HG02870 (cell line): ENCODE results near the gene ACAA1.

Experiments
- ATAC-seq: cut with Tn5 transposase; IDR thresholded peaks from one replicate; pipeline ENCODE4 v1.9.1; 2021; ENCODE audit warnings: mild to moderate bottlenecking, moderate library complexity; ENCODE audit not compliant: unreplicated experiment

Gene ACAA1

DNA sequence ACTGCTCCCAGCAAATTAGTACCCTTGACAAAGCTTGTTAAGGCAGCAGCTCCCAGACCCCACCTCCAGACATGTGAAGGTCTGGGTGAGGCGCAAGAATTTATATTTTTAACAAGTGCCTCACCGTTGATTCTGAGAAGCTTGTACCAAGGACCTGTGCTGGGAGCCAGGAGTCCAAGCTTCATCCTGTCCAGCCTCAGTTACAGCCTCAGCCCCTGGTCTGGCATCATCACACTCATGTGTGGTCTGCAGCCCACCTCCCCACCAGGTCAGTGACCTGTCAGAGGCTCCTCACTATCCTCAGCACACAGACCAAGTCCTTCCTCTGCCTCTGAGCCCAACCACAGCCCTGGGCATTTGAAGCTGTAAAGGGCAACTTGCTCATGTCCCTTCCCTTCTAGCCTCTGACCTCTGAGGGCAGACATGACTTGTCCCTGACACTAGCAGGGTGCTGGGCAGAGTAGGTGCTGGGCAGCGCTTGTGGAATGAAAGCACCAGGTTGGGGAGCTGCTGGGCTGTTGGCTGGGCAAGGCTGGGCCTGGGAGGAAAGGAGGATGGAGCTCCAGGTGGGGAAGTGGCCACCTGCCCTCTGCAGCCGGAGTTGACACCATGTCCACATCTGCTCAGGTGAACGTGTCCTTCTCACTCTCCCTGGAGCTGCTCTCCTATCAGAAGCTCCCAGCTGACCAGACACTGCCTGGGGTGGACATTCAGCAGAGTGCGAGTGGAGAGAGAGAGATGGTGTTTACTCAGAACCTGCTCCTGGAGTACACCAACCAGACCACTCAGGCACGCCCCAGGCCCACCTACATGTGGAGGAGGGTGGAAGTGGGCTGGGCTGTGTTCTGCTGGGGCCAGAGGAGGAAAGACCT, 16.9 kb downstream of the ACAA1 start:
- ATAC-seq: no peak

DNA sequence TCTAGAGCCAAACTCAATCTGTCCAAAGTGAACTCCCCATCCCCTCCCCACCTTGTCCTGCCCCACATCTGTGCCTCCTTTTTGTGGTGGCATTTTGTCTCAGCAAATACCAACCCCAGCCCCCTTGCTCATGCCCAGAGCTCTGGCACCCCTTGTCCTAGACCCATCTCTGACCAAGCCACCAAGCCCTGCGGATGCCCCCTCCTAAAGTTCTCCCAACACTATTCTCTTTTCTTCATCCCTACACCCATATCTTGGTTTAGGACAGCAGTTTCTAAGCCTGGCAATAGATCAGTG, 17.7 kb downstream of the ACAA1 start:
- ATAC-seq: no peak

DNA sequence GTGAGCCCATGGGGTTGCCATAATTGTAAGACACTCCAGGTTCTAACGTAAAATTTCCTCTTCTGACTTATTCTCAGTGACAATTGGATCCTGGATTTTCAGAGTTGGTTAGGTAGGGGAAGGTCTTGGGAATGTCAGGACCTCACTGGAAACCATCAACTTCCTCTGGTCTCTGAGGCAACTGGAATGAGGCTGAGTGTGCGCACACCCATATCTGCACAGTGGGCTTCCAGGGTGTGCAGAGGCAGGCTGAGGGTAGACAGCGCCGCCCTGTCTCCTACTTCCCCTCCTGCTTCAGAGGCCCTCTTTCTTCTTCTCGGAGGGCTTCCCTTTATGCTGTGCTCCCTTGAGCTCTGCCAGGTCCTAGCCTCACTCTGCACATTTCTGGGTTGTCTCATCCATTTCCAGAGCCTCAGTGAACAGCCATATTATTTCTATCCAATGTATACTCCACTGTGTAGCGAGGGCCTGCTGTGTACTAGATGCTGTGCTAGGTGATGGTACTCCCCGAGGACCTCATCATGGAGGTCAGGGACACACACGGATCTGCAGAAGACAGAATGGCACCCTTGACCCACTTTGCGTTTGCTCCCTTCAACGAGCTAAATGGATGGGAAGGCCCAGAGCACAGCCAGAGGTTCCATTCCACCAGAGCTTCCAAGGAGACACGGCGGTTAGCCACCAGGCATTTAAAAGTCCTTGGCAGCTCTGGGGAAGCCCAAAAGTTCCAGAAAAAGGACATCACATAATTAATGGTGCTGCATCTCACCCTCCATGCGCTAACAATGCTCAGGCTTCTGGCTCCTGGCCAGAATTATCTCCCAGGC, 18.3 kb downstream of the ACAA1 start:
- no peak for ATAC-seq

DNA sequence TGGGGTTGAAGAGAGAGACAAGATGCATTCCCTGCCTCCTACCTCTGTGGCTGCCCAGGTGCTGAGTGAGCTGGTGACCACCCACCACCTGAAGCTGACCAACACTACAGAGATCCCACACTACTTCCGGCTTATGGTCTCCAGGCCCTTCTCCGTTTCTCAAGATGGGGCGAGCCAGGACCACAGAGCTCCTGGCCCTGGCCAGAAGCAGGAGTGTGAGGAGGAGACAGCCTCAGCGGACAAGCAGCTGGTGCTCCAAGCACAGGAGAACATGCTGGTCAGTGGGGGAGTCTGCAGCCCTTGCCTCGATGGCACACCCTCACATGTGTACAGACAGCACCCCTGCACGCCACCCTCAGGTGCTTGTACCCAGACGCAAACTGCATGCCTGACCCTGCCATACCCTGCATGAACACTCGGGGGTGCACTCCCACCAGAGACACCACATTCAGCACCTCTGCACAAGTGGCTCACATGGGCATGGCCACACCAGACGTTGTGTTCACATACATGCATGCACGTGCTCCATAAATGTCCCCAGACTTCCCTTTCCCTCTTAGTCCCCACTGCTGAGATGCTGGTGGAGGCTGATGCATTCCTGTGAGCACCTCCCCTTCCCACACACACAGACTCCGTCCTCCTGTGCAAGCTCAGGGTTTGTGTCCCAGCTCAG, 19.0 kb downstream of the ACAA1 start:
- peak; percentile 61 for ATAC-seq

DNA sequence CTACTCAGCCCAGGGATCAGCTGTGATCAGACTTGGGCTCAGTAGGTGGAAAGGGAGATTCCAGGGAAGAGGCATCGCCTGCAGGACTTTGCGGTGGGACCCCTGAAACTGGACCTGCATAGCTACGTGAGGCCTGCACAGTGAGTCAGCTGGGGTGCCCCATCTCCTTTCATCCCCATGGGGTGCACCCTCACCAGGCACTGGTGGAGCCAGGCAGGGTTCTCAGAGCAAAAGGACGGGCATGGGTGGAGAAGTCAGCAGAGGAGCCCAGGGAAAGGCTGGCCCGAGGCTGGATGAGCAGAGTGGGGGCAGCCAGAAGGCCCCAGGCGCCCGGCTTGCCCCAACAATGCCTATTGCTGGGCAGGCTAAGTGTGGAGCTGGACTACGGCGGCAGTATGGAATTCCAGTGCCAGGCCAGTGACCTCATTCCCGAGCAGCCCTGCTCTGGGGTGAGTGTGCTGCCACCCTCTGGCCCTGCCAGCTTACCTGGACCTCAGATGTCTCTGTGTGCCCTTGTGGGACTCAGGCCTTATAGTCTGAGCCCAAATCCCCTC, 19.7 kb downstream of the ACAA1 start:
- no peak for ATAC-seq

DNA sequence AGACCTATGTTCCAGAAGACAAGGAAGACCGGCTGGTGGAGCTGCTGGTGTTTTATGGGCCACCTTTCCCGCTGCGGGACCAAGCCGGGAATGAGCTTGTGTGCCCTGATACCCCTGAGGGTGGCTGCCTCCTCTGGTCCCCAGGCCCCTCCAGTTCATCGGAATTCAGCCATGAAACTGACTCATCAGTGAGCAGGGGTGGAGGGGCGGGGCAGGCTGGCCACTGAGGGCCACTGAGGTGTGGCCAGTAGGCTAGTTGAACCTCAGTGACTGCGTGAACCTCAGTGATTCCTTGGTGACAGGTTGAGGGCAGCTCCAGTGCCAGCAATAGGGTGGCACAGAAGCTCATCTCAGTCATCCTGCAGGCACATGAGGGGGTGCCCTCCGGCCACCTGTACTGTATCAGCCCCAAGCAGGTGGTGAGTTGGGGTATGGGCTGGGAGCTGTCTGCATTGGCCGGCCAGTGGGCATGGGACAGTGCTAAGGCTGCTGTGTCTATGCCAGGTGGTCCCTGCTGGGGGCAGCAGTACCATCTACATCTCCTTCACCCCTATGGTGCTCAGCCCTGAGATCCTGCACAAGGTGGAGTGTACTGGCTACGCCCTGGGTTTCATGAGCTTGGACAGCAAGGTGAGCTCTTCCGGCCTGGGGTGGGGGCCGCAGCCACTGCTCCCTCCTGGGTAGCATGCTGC, 20.3 kb downstream of the ACAA1 start:
- no peak for ATAC-seq

DNA sequence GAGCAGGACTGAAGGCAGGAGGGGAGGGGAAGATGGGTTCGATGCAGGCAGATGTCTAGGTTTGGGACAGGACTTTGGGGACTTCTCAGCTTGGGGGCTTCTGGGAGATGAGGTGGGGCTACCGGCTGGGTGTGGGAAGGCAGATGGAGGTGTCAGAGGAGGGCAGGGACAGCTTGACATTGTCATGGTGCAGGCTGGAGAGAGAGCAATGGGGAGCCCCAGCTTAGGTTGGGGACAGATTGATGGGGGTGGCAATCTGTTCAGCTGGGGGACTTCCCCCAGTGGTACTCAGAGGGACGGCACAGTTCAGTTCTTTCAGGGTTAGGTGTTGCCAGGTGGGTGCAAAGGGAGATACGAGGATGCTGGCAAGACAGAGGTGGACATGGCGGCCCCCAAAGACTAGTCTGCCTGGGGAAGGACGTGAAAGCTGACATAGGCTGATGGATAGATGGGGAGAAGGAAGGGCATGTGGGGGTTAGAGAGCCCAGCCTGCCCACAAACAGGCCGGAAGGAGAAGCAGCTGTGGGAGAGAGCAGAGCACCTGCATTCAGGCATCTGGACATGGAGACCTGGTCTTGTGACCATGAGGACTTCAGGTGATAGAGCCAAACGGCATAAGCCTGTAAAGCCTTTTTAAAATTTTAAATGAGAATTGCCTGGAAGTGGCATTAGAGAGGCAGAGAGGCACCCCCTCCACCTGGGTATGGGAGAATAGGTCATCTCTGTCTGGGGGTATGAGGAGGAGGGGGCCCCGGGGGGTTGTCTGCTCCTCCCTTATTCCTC, 21.1 kb downstream of the ACAA1 start:
- no peak for ATAC-seq

DNA sequence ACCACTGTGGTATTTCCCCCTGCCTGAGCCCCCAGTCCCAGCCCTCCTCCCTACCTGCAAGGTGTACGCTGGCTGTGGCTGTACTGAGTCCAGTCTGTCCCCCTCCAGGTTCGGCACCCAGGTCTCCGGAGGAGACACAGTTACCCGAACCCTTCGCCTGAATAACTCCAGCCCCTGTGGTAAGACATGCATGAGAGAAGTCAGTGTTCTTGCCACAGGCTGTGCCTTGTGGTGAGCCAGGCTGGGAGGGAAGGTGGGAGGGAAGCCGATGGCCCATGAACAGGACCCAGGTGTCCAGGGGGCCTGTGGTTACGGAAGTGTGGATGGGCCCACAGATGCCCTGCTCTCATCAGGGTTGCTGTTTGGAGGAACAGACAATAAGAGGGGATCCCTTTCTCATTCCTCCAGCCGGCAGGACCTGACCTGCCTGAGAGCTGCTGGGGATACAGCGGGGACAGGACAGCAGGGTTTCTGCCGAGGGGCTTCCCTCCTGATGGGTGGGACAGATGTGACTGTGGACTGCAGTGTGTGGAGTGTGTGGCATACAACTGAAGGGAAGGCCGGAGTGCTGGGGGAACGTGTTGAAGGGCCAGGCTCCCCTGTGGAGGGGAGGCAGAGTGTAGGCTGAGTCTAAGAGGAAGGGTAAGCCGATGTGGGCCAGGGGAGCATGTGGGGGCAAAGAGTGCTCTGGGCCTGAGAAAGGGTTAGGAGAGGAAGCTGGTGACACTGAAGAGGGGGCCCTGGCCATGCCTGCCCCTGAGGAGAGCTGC, 21.9 kb downstream of the ACAA1 start:
- ATAC-seq: no peak

DNA sequence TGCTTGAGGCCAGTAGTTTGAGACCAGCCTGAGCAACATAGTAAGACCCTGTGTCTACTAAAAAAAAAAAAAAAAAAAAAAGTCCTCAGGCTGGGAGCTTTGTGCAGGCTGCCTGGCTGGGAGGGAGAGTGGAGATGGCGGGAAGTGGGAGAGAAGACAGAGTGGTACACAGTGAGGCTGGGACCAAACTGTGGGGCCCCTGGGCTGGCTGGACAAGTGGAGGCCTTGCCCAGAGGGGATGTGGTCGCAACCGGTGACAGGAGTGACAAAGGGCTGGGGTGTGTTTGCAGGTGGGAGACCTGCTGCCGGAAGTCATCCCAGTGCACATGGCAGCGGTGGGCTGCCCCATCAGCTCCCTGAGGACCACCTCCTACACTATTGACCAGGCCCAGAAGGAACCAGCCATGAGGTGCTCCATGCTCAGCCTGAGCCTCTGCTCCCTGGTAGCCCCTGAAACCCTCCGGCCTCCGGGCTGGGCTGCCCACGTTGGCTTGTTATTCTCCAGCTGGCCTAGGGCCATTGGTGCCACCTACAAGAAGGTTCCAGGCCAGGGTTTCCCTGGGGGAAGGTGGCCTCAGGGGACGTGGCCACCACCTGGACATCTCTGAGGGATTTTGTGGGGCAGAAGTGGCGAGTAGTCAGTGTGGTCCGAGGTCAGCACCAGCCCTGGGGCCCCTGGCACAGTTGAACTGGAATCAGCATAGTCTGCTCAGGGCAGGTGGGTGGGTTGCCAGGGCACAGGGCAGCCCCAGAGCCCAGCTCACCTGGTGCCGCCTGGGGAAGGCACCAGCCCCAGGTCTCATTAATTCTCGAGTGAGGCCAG, 22.7 kb downstream of the ACAA1 start:
- no peak for ATAC-seq

DNA sequence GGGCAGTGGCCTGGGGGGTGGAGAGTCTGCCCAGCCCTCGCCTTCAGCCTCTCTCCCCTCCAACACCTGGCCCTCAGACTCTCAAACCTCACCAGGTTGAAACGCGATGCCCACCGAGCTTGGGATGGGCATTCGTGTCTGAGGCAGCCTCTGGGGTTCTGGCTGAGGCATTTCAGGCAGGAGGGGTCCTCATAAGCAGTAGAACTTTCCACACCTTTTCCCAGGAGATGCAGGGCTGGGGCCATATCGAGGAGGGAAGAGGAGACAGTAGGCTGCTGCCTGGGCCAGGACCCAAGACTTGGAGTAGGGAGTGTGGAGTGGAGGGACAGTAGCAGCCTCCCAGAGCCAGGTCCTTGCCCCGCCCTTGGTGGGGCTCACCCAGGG, 24.6 kb downstream of the ACAA1 start:
- no peak for ATAC-seq

DNA sequence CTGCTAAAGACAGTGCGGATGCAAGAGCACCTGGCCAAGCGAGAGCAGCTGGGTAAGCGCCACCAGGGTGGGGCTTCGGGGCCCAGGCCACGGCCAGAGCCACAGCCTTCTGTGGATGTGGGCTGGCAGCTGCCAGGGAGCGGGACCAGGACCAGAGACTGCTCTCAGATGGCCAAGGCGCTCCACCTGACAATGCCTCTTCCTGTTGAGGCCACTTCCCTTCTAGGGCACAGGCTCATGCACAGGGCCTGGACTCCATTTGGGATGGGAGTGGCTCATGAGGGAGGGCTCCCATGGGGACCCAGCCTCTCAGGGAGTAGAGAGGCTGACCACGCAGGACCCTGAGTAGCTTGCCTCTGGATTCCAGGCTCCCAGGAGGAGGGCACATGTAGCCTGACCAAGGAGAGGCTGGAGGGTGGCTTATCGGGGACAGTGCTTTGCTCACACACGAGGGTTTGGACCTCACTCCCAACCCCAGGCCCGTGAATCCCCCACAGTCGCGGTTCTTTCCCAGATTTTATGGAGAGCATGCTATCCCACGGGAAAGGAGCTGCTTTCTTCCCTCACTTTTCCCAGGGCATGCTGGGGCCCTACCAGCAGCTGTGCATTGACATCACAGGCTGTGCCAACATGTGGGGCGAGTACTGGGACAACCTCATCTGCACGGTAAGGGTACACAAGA, 25.1 kb downstream of the ACAA1 start:
- ATAC-seq: no peak

DNA sequence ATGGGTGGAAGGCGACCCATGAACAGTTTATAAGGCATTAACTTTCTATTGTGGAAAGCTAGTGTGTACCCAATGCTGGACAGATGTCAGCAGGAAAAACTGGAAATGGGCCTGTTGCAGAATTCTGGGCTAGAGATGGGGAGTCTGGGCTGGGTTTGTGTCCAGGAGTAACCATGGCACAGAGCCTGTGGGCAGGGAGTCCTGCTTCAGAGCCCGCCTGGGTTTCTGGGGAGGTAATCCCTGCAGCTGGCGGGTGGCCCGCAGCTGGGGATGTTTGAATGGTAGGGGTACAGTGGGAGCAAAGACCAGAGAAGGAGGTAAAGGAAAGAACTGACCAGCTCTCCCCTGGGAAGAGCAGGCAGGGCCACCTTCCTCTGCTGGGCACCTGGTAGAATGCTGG, 25.7 kb downstream of the ACAA1 start:
- no peak for ATAC-seq

DNA sequence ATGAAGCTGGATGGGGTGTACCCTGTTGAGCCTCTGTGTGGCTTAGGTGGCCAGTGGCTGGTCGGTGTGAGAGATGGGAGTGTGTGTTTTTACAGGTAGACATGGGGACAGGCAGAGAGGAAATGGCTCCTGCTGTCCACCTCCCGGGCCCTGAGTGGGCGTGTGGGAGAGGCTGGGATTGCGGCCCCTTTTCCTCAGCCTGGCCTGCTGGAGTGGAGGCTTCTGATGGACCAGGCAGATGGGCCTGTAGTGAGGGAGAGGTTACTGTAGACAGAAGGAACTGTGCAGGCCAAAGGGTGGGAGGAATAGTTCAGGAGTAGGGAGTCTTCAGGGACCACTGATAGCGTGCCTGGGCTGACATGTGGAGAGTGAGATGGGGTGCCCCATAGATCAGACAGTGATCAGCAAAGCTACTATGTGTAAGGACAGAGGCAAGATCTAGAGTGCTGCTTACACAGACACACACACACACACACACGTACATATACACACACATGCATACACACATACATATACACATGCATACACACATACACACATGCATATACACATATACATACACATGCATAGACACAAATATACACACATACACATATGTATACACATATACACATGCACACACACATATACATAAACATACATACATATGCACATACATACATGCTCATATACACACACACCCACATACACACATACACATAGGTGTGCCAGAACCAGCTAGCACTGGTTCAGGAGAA, 26.4 kb downstream of the ACAA1 start:
- ATAC-seq: no peak

DNA sequence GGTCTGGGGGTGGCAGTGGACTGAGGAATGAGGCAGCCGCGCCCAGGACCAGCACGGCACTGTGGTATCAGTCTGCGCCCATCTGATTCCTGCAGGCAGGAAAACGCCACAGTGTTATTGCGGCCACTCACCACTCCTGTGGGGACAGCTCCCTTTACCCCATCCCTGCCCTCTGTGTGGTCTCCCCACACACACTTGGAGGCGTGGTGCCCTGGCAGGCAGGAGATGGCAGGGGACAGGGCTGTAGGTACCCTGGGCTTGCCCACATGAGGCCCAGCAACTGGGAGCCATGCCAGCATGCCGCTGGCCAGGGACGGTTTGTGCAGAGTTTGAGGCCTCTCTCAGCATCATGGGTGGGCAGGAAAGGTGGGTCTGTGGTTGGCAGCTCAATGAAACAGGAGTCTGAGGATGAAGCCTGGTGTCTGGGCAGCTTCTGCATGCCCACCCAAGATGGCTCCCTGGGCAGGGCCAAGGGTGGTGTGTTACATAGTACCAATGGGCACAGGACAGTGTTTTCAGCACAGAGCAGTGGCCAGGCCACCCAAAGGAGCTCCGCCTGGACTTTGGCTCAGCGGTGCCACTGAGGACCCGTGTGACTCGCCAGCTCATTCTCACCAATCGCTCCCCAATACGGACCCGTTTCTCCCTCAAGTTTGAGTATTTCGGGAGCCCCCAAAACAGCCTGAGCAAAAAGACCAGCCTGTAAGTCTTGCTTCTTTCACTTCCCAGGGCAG, 27.2 kb downstream of the ACAA1 start:
- no peak for ATAC-seq

DNA sequence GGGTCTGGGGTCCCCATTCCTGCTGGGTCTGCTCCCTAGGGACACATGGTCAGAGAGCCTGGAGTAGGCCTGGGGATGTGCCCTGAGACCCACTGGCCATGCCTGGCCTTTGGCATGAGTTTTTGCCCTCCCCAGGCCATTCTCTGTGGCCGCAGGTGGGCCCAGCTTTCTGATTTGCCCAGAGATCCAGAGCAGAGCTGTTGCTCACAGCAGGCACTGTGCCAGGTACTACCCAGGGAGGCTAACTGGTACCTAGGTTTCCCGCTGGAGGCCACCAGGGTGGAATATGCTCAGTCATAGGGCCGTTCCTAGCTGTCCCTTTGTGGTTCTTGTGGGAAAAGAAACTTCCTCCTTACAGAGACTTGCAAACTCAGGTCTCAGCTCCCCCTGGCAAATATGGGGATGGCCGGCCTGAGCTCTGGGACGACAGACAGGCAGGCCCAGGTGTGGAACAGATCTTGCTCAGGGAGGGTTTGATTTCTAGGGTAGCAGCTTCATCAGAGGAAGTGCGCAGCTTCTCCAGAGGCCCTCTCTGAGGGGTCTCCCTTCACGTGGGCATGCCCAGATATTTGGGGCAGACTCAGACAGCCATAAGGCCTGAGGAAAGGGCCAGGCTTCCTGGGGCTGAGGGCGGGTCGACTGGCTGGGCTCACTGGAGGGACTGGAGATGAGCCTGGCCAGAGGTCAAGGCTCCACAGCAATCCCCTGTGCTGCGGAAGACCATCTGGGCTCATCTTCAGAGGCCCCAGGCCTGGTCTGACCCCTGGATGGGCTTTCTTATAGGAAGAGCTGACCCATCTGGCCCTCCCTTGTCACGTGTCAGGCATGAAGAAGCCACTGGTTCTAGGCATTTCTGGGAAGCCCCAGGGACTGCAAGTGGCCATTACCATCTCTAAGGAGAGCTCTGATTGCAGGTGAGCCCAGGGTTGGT, 28.0 kb downstream of the ACAA1 start:
- no peak for ATAC-seq
